ENCODE data around the gene PRICKLE2.

- no peak for TF ChIP-seq CTCF (IDR thresholded peaks at IDR 0.05; ENCODE audit: insufficient read depth, low read depth, low read length)
- TF ChIP-seq EZH2 (IDR thresholded peaks at IDR 0.05; ENCODE audit: insufficient read depth, low read length), result no peak
Observed at GRCh38 chr3:64048631-64049061, 176.6 kb downstream of the PRICKLE2 start.
